GM21390 (cell line): ENCODE measurements around the gene ABLIM2.

Experiments used
- ATAC-seq: cut with Tn5 transposase; IDR thresholded peaks from one replicate; pipeline ENCODE4 v1.9.1; 2021; ENCODE audit not compliant: unreplicated experiment

ABLIM2 gene

DNA sequence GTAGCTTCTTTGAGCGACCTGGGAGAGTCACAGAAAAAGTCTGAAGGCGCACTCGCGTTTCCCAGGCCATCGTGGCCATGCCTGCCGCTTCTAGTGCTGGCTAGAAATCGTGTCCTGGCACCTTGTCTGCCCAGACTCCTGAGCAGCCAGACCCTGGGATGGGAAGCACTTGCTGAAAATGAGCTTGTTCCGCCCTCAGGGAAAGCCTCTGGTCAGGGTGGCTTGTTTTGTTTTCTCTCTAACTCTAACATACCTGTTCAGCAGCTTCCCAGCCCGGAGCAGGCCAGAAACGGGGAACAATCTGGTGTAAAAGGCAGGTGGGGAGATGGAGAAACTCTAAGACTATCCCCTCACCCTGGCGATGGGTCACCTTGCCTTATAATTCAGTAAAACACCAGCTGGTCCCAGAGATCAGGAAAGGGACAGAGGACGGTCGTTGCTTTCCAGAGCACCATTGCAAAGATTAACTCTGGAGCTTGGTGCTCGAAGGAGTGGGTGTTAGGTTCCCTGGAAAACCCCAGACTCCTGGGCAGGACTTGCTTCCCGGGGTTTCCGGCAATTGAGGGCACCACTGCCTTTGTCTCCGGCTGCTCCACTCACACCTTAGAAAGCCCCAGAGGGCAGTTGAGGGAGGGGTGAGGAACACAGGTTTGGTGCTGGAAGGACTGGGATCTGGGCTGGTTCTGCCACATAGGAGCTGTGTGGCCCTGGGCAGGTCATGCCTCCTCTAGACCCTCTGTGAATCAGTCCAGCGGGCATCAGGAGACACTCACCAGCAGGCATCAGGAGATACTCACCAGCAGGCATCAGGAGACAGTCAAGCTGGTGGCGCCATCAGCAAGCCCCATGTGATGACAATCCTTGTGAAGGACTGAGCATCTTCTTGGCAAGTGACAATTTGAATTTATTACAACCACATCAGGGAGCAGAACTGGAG lies 36.0 kb upstream of the ABLIM2 start:
- no peak for ATAC-seq

GRCh38 chr4:8192748-8193738 lies 34.4 kb upstream of the ABLIM2 start:
- peak; percentile 85 for ATAC-seq

GRCh38 chr4:8191136-8191747 lies 32.6 kb upstream of the ABLIM2 start:
- ATAC-seq: peak; percentile 51

DNA sequence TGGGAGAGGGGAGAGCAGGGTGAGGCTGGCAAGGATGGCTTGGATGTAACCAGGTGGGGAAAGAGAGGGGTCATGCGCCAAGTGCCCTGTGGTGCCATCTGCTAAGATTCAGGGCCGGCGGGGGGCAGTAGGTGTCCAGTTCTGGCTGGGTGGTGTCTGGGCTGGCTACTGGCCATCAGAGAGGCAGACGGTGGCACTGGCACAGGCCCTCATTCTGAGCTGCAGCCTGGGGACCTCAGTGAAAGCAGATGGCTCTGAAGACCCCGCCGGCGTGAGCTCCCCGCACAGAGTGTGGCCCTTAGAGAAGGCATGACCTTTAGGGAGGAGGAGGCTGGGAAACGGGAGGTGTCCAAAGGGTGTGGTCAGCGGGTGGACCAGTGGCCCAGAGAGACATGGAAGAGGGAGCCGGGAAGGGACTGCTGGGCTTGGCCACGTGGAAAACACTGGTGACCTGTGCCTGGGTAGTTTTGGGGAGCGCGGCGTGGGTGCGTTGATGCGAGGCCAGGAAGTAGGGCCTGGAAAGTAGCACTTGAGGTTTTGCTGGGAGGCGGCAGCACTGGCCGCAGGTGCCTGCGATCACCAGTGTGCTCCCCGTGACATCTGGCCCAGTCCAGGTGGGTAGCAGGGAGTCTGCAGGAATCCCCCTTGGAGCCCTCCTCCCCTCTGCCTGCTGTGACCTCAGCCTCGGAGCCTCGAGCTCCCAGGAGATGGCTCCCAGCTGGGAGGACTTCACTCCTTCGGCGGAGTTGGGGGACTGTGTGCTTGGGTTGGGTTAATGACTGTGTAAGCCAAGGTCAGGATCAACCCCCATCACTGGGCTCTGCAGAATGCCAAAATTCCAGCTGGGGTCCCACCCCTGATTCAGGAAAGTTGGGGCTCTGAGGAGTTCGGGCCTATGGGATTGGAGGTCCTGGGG lies 31.2 kb upstream of the ABLIM2 start:
- no peak for ATAC-seq

DNA sequence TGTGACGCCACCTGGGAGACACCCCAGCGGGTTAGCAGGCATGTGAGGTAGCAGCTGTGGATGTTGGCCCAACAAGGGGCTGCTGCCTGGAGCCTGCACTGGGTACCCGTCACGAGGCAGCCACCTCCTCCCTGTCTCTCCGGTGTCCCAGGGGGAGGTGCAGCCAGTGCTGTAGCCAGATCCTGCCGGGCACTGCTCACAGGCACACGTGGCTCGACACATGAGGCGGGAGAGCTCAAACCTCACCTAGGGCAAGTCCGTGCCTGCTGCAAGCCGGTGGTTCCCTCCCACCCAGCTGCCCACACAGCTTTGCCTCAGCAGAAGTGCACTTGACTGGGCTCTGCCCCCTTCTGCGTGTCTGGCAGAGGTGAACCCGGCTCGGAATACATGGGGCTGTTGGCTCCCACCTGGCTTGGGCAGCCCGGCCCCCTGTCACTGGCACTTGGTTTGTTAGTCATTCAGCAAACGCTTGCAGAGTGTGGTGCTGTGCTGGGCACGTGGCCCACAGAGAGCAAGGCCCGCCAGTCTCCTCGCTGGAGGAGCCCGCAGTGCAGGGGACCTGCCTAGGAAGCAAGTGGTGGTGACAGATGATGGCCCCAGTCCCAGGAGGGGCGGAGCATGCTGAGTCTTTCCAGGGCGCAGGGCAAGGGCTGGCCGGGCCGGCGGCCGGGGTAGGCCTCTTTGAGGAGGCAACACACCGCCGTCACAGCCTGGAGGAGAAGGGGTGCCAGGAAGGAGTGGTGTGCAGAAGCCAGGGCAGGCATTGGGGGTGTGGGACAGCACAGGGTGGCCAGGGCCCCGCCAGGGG lies 30.3 kb upstream of the ABLIM2 start:
- no peak for ATAC-seq

- ATAC-seq: no peak
Measured at GRCh38 chr4:8188085-8188484, 29.5 kb upstream of the ABLIM2 start.

GRCh38 chr4:8185930-8186329 lies 27.3 kb upstream of the ABLIM2 start:
- ATAC-seq: no peak

- no peak for ATAC-seq
Measured at GRCh38 chr4:8185295-8185694, 26.7 kb upstream of the ABLIM2 start.

GRCh38 chr4:8184061-8184460 lies 25.4 kb upstream of the ABLIM2 start:
- ATAC-seq: no peak

DNA sequence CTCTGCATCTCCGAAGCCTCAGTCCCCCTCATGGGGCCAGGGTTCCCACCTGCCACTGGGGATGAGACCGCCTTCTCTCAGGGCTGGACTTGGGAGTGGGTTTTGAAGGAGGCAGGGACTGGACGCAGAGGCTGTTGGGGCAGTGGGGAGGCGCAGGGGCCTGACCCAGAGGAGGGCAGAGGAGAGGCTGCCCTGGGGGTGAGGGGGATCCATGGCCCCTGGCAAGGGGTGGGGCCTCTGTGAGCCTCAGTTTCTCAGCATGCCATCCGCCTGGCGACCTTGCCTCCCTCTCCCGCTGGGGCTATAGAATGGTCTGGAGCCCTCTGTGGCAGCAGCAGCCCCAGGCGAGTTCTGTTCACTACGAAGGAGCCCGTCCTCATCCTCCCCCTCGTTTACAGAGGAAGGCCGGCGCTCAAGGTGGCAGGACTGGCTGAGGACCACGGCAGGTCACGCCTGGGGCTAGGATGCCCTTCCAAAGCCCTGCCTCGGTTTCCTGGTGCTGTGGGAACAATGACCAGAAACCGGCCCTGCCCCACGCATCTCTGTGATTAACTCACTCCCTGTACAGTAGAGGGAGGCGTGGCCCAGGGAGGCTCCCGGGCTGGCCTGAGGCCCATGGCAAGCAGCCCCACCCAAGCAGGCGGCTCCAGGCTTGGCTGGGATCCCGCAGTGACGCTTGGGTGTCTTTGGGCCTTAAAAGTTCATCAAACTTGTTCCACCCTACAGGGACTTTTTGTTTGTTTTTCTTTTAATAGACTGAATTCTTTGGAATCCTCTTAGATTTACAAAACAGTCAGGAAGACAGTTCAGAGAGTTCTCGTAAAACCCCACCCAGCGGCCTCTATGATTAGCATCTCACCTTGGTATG lies 24.5 kb upstream of the ABLIM2 start:
- no peak for ATAC-seq

DNA sequence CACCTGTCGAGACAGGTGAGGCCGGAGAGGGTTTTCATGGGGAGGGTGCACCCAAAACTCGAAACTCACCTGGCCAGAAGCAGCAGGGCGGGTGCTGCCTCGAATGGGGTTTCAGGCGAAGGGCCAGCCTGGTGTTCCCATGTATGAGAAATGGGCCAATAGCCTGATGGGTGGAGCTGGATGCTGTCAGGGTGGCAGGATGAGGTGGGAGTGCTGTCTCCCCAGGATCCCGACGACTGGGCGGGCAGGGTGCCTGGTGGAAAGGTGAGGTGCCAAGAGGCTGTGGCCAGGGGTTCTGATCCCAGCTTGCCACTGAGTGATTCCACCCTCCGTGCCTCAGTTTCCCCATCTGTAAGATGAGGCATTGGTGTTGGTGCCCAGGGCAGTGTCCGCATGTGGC lies 23.7 kb upstream of the ABLIM2 start:
- no peak for ATAC-seq

DNA sequence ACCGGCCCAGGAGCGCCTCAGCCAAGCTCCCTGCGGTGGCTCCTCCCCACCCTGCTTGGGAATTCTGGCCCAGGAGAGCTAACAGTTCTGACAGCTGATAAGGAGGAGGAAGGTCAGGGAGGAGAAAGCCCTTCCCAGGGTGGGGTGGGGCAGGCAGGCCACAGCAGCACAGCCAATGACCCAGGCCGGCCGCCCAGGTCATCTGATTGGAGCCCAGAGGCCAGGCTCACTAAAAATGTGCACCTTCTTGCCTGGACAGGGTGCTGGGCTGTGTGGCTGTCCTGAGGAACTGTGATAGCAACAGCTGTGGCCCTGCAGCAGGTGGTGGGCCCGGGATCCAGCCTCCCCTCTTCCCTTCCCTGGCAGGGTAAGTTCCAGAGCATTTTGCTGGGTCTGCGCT lies 23.2 kb upstream of the ABLIM2 start:
- ATAC-seq: no peak

DNA sequence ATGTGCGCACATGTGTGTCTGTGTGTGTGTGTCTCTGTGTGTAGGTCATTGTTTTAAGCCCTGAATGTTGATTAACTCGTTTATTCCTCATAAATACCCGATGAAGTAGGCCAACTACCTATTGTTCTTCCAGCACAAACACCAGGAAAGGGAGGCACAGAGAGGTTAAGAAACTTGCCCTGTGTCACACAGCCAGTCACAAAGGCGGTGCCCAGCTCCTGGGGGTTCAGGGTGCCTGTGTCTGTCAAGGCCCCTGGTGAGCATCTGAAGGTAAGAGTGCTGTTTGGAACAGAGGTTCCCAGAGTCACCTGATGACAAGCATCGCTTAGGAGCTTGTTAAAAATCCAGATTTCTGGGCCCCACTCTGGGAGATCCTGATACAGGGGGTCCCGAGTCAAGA lies 22.5 kb upstream of the ABLIM2 start:
- ATAC-seq: no peak

DNA sequence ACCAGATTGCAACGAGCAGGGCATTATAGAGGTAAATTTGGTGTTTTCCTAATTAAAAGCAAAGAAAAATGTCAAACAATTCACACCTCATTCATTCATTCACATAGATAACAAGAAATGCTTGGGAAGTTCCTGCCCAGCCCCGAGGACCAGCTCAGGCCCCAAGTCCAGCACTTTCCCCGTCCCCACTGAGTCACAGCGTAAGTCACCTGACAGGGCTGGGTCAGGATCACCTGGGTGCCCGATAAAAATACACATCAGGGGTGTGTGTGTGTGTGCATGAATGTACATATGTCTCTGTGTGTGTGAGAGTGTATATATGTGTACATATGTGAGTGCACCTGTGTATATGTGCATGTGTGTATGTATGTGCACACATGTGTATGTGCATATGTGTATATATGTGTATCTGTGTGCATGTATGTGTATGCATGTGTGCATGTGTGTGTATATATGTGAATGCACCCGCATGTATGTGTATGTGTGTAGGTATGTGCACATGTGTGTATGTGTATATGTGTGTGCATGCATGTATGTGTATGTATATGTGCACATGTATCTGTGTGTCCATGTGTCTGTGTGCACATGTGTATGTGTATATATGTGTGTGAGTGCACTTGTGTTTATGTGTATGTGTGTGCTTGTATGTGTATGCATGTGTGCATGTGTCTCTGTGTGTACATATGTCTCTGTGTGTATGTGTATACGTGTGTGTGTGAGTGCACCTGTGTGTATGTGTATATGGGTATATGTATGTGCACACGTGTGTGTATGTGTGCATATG lies 21.9 kb upstream of the ABLIM2 start:
- ATAC-seq: no peak

DNA sequence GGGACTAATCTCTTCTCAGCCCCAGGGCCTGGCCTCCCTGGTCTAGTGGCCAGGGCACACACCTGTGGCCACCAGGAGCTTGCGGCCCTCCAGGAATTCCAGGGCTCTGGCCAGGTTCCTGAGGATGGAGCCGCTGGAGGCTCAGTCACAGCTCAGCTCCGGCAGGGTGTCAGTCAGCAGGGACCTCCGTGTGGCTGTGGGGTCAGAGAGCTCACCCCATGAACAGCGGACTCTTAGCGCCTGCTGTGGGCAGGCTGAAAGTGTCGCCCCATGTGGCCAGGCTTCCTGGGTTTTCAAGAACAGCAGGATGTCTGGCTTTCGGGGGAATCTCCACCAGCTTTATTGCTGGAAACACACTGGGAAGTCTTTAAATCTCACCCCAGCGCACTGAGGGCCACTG lies 21.2 kb upstream of the ABLIM2 start:
- ATAC-seq: no peak

GRCh38 chr4:8179074-8179473 lies 20.5 kb upstream of the ABLIM2 start:
- no peak for ATAC-seq

DNA sequence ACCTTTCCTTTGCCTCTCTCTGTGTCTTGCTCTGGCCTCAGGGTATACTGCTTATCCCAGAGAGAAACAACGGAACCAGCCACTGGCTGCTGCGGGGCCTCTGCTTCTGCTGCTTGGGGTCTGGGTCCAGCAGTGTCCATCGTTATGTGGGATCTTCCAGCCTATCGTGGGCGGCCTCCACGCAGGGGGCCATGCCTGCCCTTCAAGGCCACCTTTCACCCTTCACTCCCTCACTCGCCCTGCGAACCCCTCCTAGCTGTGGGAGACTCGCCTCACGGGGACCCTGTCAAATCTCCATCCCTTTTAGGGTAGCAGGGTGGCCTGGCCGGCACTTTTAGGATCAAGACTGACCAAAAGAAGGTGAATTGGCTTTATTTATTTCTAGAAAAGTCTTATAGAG lies 19.3 kb upstream of the ABLIM2 start:
- no peak for ATAC-seq

DNA sequence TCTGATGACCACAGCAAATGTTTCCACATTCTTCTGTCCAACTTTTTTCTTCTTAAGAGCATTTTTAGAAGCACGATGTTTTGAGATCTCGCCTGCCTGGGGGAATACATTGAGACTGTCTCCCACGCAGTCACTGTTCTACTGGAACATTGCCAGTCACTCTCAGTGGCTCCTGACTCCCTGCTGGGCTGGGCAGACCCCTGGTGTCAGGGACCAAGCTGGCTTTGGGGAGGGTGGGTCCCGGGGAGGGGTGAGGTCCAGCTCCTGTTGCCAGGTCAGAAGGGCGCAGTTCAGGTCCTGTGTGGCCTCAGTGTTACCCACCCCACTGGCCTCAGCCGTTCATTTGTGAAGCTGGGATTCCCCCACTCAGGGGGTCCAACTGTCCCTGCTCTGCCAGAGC lies 18.9 kb upstream of the ABLIM2 start:
- ATAC-seq: no peak
